ENCODE data around the gene FBXW7. TPM values are rescaled to one million over a fixed set of nuclear protein-coding genes. Genes with fewer than 3 reads are reported as not detected.

Gene FBXW7
- total RNA-seq, 2 donors from 2014 or later, result 34.5 to 40.5 TPM

- H3K36me3 ChIP-seq (replicated peaks in 1 of 2; ENCODE audit: insufficient read depth in 1 of 2, low read depth in 2 of 2), result no peaks in the 10 kb centered on the region
- no peaks in the 10 kb centered on the region for H3K9me3 ChIP-seq
- no peak for TF ChIP-seq CTCF (IDR thresholded peaks at IDR 0.05)
- TF ChIP-seq POLR2A (IDR thresholded peaks at IDR 0.05), result no peak
- no peak for ATAC-seq
- H3K4me3 ChIP-seq, result no peak overlapping the region
- WGBS, 2 donors, result 60 to 75% methylated on average over 11 of the region's 11 CpGs
- intact Hi-C loops (cut with DNase I), result no loop called here
- no peaks in the 10 kb centered on the region for H3K4me1 ChIP-seq
- no peaks in the 10 kb centered on the region for H3K27me3 ChIP-seq
- no peak for DNase-seq
- H3K27ac ChIP-seq, result no peak overlapping the region
These were observed 43.3 kb upstream of the FBXW7 start for GRCh38 chr4:152579107-152579764.

DNA sequence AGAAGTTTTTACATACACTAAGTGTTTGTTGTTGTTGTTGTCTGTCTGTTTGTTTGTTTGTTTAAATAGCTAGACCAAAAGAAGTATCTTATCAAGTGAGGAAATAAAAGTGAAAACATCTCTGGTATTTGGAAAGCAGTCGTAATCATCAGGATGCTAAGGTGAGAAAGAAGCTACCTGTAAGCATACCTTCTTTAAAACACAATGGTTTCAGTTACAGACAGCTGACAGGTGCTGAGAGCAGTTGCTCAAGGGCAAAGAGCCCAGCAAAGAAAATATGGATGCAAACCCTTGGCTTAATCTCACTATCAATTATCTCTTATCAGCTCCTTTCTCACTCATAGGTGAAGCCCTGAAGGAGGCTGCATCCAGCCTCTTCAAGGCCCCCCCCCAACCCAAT lies 42.8 kb upstream of the FBXW7 start:
- Histone ChIP-seq H3K36me3 (replicated peaks in 1 of 2; ENCODE audit: insufficient read depth in 1 of 2, low read depth in 2 of 2) (no peaks in the 10 kb centered on the region), H3K27me3 (no peaks in the 10 kb centered on the region), H3K9me3 (no peaks in the 10 kb centered on the region), H3K27ac (no peak overlapping the region), H3K4me1 (no peaks in the 10 kb centered on the region), H3K4me3 (no peak overlapping the region)
- TF ChIP-seq POLR2A (IDR thresholded peaks at IDR 0.05) (no peak), CTCF (IDR thresholded peaks at IDR 0.05) (no peak)
- ATAC-seq (no peak), DNase-seq (no peak)
- intact Hi-C loops (cut with DNase I), result no loop called here
- WGBS, 2 donors, result 39 to 54% methylated on average over 1 of the region's 1 CpG

GRCh38 chr4:152577708-152578396 lies 42.0 kb upstream of the FBXW7 start:
- Histone ChIP-seq H3K4me1 (no peaks in the 10 kb centered on the region), H3K36me3 (replicated peaks in 1 of 2; ENCODE audit: insufficient read depth in 1 of 2, low read depth in 2 of 2) (no peaks in the 10 kb centered on the region), H3K9me3 (no peaks in the 10 kb centered on the region), H3K27me3 (no peaks in the 10 kb centered on the region), H3K27ac (no peak overlapping the region), H3K4me3 (no peak overlapping the region)
- DNase-seq, result no peak
- intact Hi-C loops (cut with DNase I), result no loop called here
- no peak for ATAC-seq
- WGBS, 2 donors, result 46 to 64% methylated on average over 6 of the region's 6 CpGs
- no peak for TF ChIP-seq POLR2A (IDR thresholded peaks at IDR 0.05)
- no peak for TF ChIP-seq CTCF (IDR thresholded peaks at IDR 0.05)

DNA sequence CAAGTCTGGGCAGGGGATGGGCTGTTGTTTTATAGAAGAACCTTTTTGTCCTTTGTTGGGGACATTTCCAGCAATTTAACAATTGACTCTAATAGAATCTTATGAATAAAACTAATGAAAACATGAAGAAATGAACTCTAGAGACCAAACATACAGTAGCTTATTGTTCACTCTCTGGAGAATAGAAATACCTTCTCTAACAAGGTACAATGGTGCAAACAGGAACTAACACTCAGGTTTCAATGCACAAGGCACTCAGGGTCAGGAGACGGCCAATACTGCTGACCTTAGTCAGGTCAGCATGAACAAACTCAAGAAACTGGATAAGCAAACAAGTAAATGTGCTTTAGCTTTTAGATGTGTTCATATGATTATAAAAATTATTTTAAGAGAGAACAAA lies 39.6 kb upstream of the FBXW7 start:
- Histone ChIP-seq H3K9me3 (no peaks in the 10 kb centered on the region), H3K4me1 (no peaks in the 10 kb centered on the region), H3K4me3 (no peak overlapping the region), H3K36me3 (replicated peaks in 1 of 2; ENCODE audit: insufficient read depth in 1 of 2, low read depth in 2 of 2) (no peaks in the 10 kb centered on the region), H3K27me3 (no peaks in the 10 kb centered on the region), H3K27ac (no peak overlapping the region)
- TF ChIP-seq CTCF (IDR thresholded peaks at IDR 0.05), result no peak
- TF ChIP-seq POLR2A (IDR thresholded peaks at IDR 0.05), result no peak
- WGBS, 2 donors, result 38 to 40% methylated on average over 1 of the region's 1 CpG
- DNase-seq, result no peak
- ATAC-seq, result no peak
- intact Hi-C loops (cut with DNase I), result no loop called here

GRCh38 chr4:152573861-152574260 lies 38.0 kb upstream of the FBXW7 start:
- no peaks in the 10 kb centered on the region for H3K9me3 ChIP-seq
- ATAC-seq, result no peak
- DNase-seq, result no peak
- WGBS, 2 donors, result 75 to 81% methylated on average over 2 of the region's 2 CpGs
- H3K27me3 ChIP-seq, result no peaks in the 10 kb centered on the region
- TF ChIP-seq CTCF (IDR thresholded peaks at IDR 0.05), result no peak
- TF ChIP-seq POLR2A (IDR thresholded peaks at IDR 0.05), result no peak
- H3K4me3 ChIP-seq, result no peak overlapping the region
- intact Hi-C loops (cut with DNase I), result no loop called here
- no peak overlapping the region for H3K27ac ChIP-seq
- no peaks in the 10 kb centered on the region for H3K36me3 ChIP-seq (replicated peaks in 1 of 2; ENCODE audit: insufficient read depth in 1 of 2, low read depth in 2 of 2)
- H3K4me1 ChIP-seq, result no peaks in the 10 kb centered on the region

Measured in body of pancreas (tissue), 4 donors.